ENCODE results near the gene RMND1.

The RMND1 gene

DNA sequence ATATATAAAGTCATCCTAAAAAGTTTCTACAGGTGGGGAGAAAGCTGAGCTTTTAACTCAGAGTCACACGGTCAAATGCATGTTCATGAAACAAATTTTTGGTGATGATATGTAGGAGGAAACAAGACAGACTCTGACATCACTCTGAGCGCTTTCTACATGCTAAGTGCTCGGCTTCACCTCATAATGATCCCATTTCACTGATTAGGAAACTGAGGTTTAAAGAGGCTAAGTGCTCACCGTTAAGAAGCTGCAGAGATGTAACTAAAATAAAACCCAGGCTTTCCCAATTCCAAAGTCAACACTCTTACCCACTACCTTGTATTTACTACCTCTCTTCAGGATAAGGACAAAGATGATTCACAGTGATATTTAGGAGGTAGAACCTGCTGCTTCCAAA is 4.7 kb downstream of the RMND1 start:
- TF ChIP-seq, protein P1, sequence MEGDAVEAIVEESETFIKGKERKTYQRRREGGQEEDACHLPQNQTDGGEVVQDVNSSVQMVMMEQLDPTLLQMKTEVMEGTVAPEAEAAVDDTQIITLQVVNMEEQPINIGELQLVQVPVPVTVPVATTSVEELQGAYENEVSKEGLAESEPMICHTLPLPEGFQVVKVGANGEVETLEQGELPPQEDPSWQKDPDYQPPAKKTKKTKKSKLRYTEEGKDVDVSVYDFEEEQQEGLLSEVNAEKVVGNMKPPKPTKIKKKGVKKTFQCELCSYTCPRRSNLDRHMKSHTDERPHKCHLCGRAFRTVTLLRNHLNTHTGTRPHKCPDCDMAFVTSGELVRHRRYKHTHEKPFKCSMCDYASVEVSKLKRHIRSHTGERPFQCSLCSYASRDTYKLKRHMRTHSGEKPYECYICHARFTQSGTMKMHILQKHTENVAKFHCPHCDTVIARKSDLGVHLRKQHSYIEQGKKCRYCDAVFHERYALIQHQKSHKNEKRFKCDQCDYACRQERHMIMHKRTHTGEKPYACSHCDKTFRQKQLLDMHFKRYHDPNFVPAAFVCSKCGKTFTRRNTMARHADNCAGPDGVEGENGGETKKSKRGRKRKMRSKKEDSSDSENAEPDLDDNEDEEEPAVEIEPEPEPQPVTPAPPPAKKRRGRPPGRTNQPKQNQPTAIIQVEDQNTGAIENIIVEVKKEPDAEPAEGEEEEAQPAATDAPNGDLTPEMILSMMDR (IDR thresholded peaks at IDR 0.05) = no peak

DNA sequence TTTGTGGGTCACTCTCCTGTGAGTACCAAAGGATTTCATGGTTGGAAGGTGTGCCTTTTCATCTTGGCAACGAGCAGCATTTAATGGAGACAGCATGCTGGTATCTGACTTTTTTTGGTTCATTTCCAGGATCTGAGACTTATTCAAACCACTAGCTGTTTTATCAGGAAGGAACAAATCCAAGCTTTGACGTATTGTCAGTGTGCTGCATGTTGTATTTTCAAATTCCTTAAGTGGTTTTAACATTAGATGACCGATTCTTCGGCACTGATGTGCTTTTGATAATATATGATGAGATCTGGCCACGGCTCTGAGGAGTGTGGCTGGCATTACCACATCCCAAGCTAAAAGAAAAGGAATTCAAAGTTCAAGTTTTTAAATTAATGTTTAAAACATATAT is 6.4 kb downstream of the RMND1 start:
- TF ChIP-seq, protein P1 (IDR thresholded peaks at IDR 0.05) = no peak

DNA sequence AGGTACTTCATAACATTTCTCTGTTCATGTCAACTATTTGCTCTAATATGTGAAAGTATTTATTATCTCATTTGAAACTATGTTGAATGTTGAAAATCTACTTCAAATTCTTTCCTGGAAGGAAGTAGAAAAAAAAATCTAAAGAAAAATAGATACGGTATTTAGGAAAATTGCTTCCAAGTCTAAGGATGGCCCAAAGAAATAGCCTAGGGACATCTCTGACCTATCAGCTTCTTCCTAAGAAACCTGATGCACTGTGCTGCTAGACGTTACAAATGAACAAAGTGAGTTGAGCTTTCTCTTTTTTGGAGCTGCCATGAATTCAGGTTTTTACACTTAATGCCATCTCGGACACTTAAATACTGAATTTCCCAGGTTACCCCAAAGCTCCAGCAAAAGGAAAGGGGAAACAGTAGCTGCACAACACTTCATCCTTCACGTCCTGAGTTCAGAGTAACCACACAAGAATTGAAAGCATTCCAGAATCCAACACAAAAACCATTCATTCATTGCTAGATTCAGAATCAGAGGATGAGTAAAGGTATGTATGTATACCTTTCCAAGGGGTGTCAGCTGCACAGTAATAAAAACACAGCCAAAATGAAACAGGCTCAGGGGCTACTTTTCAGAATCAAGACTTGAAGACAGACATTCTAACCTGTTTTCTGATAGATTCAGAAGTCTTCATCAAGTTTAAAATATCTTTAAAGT is 7.9 kb downstream of the RMND1 start:
- TF ChIP-seq, protein P1 (IDR thresholded peaks at IDR 0.05) = no peak

DNA sequence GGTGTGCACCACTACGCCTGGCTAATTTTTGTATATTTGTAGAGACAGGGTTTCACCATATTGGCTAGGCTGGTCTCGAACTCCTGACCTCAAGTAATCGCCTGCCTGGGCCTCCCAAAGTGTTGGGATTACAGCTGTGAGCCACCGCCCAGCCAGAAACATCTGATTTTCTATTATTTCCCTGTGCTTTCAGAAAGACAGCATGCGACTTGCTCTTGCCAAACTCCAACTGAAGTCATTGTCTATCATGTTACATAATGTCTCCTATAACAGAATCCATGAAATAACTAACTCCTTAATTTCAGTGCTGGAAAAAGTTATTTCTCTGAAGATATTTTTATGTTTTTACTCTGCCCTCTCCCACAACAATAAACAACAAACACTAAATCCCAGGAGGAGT is 8.5 kb downstream of the RMND1 start:
- TF ChIP-seq, protein P1 (IDR thresholded peaks at IDR 0.05) = no peak

DNA sequence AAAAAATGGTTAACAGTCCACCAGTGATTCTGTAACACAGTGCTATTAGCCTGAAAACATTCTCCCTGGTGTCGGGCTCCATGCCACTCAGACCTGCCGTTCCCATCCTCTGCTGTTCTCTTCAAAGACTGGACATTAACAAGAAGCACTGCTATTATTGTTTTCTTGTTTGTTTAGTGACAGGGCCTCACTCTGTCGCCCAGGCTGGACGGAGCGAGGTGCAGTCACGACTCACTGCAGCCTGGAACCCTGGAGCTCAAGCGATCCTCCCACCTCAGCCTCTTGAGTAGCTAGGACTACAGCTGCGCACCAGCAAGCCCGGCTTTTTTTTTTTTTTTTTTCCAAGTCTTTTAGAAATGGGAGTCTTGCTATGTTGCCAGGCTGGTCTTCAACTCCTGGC is 9.6 kb downstream of the RMND1 start:
- TF ChIP-seq, protein P1 (IDR thresholded peaks at IDR 0.05) = no peak

DNA sequence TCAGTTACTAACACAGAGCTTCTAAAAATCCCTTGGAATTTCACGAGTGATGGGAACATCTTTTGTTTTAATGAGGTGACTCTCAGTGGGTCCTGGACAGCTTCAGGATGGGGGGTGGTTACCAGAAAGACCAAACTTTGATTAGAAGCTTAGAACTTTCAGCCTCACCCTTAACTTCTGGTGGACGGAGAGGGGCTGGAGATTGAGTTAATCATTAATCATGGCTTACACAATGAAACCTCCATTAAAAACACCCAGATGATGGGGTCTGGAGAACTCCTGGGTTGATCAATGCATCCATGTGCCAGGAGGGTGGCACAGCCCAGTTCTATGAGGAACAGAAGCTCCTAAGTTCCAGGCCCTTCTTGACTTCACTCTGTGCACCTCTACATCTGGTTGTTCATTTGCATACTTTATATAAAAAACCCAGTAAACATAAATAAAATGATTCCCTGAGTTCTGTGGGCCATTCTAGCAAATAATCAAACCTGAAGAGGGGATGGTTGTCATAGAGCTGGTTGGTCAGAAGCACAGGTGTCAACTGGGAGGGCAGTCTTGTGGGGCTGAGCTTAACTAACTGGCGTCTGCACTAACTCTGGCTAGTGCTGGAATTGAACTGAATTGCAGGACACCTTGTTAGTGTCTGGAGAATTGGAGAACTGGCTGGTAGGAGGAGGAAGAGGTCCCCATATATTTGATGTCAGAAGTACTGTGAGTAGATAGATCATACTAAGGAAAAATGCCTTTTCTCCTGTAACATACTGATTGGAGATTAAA is 10.3 kb downstream of the RMND1 start:
- TF ChIP-seq, protein P1 (IDR thresholded peaks at IDR 0.05) = no peak

DNA sequence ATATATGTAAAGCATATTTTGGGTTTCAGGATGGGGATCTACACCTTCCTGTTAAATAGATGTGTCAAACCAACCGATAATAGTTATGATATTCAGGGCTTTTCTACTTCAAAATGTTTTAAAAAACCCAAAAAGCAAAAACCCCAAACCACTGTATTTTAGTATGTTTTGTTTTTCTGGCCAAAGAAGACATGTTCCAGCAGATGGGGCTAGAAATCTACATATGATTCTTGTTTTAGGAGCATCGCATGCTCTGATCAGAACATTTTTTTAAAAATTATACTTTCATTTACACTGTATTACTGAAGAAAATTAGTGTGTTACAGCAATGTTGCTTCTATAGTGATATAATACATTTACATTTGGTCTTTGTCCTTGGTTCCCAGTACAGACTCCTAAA is 11.0 kb downstream of the RMND1 start:
- TF ChIP-seq, protein P1 (IDR thresholded peaks at IDR 0.05) = no peak

Measured in LNCAP (cell line).